HepG2 (cell line): ENCODE measurements around the gene JDP2. TPM values are rescaled to one million over a fixed set of nuclear protein-coding genes. Genes with fewer than 3 reads are reported as not detected.
A peak's percentile ranks its signal among the peaks of the same experiment; 100 is the strongest.

Experiments used
- ATAC-seq: fragments of 200-7000 bp; cut with Tn5 transposase; 3 replicates; pipeline ENCODE4 v1.9.1; 2020; ENCODE audit warnings: mild to moderate bottlenecking, moderate library complexity
- BruUV-seq: library from RNA; stranded (reverse); fragments of 400-500 nt; replicated peaks from 2 replicates; lab custom pipeline; 2021; lab: Mats Ljungman, UMichigan
- CTCF ChIA-PET: fragments of 300-600 bp; formaldehyde crosslinking; extraction: SDS; loops from one replicate; lab custom pipeline; 2021; ENCODE audit warnings: low total read pairs, inconsistent platforms, low intra/inter-chr PET ratio; lab: Yijun Ruan, JAX
- POLR2A ChIA-PET: fragments of 350-600 bp; sonication (Branson Sonifier 250); formaldehyde crosslinking; loops from one replicate; lab custom pipeline; 2020; ENCODE audit warnings: antibody characterized with exemption, inconsistent platforms; lab: Yijun Ruan, JAX
- DNase-seq: peaks from one replicate; pipeline ENCODE4 v3.0.0-alpha.2; 2015; ENCODE audit warnings: low spot score
- FAIRE-seq: peaks from 3 replicates; lab custom pipeline; 2011; peaks lifted over from hg19 to GRCh38; lab: Jason Lieb, UNC
- H2AFZ ChIP-seq: one replicate; pipeline ENCODE4 v1.6.1; 2011; ENCODE audit warnings: low read length, inconsistent platforms
- H3K27ac ChIP-seq: fragments of 300-600 bp; 3 replicates; pipeline ENCODE4 v1.8.0; 2011; ENCODE audit warnings: mixed run types, mild to moderate bottlenecking, mixed read lengths, low read length, inconsistent platforms; ENCODE audit not compliant: insufficient read depth; ENCODE audit errors: extremely low read length
- H3K27me3 ChIP-seq, 2 experiments: fragments of 200-600 bp in 1 of 2; 2 replicates in 1 of 2; 3 replicates in 1 of 2; pipeline versions ENCODE4 v1.6.0 to v1.8.0; 2011; ENCODE audit warnings: low read length in 2 of 2, mild to moderate bottlenecking in 2 of 2, moderate library complexity in 2 of 2, inconsistent platforms in 1 of 2; ENCODE audit not compliant: insufficient read depth in 2 of 2, control insufficient read depth in 1 of 2
- H3K36me3 ChIP-seq, 2 experiments: fragments of 200-600 bp in 1 of 2; replicated peaks in 1 of 2; 2 replicates in 1 of 2; 3 replicates in 1 of 2; pipeline versions ENCODE4 v1.5.1 to v1.8.0; 2011; ENCODE audit warnings: low read length in 2 of 2, inconsistent platforms in 1 of 2; ENCODE audit not compliant: insufficient read depth in 2 of 2, control insufficient read depth in 1 of 2
- H3K4me1 ChIP-seq: 2 replicates; pipeline ENCODE4 v1.5.1; 2012; ENCODE audit warnings: low read length, inconsistent platforms; ENCODE audit not compliant: insufficient read depth
- H3K4me2 ChIP-seq: 2 replicates; pipeline ENCODE4 v1.6.0; 2011; ENCODE audit warnings: low read depth, low read length, inconsistent platforms
- H3K4me3 ChIP-seq, 3 experiments: fragments of 200-600 bp in 1 of 3; sonication (generic), shearing (Covaris generic) in 1 of 3; replicated peaks in 1 of 3; 2 replicates each; pipeline ENCODE4 v1.5.1; 2011 to 2016; ENCODE audit warnings: low read length in 3 of 3, inconsistent platforms in 2 of 3, low read depth in 2 of 3, mild to moderate bottlenecking in 2 of 3, control low read depth in 1 of 3, mixed read lengths in 1 of 3; ENCODE audit not compliant: insufficient read depth in 1 of 3
- H3K79me2 ChIP-seq: one replicate; pipeline ENCODE4 v1.6.1; 2011; ENCODE audit warnings: low read length, inconsistent platforms; ENCODE audit not compliant: insufficient read depth
- H3K9ac ChIP-seq: 2 replicates; pipeline ENCODE4 v1.6.0; 2011; ENCODE audit warnings: mild to moderate bottlenecking, low read depth, low read length, inconsistent platforms; ENCODE audit not compliant: insufficient read depth
- H3K9me3 ChIP-seq: 2 replicates; pipeline ENCODE4 v1.5.1; 2012; ENCODE audit warnings: mild to moderate bottlenecking, low read length
- H4K20me1 ChIP-seq: 2 replicates; pipeline ENCODE4 v1.6.0; 2011; ENCODE audit warnings: inconsistent platforms, mild to moderate bottlenecking, low read length, moderate library complexity; ENCODE audit not compliant: insufficient read depth
- BHLHE40 ChIP-seq: IDR thresholded peaks from 2 replicates; pipeline ENCODE4 v1.6.1; 2011; ENCODE audit warnings: low read length, improper control_type of control experiment
- ZFP90 ChIP-seq: sonication (generic); formaldehyde crosslinking; IDR thresholded peaks from 2 replicates; pipeline ENCODE4 v1.8.0; 2022; ENCODE audit warnings: missing genetic modification reagents, mild to moderate bottlenecking, inconsistent platforms, borderline replicate concordance
- ZNF629 ChIP-seq: sonication (generic); formaldehyde crosslinking; conservative IDR thresholded peaks from 2 replicates; pipeline ENCODE4 v1.5.0; 2020; ENCODE audit warnings: missing genetic modification reagents
- WGBS: methylation state at CpG from one replicate; pipeline ENCODE4 v1.1.6; 2017; ENCODE audit warnings: low lambda C conversion rate; 5-methylcytosine and 5-hydroxymethylcytosine counted together
- in situ Hi-C: cut with HindIII; loops from 2 replicates; pipeline ENCODE4 v1.10.0; 2017; ENCODE audit warnings: low pct_unique_long_range_greater_than_20kb; ENCODE audit not compliant: extremely low pct_ligation_motif_present
- intact Hi-C: fragments of 100-400 bp; cut with micrococcal nuclease; formaldehyde crosslinking; loops from one replicate; pipeline ENCODE4 v1.10.0; 2022; ENCODE audit not compliant: unreplicated experiment
- polyA plus RNA-seq, 8 experiments: library from polyadenylated mRNA; depleted of rRNA in 3 of 8; stranded (reverse) in 7 of 8; unstranded in 1 of 8; fragments of >200 nt; fragmentation: Illumina TruSeq in 4 of 8; extraction: Trizol in 4 of 8; gene quantifications; 2 replicates each; pipeline versions ENCODE4 v1.2.1 to v1.2.3, GENCODE V29; 2011 to 2016; ENCODE audit warnings: low read depth in 4 of 8, missing spikeins in 1 of 8, mixed read lengths in 1 of 8; ENCODE audit not compliant: insufficient read depth in 1 of 8
- total RNA-seq, 5 experiments: library from RNA; depleted of rRNA; stranded (reverse); fragments of >200 nt; fragmentation: Illumina TruSeq; extraction: Trizol; gene quantifications; 2 replicates each; pipeline ENCODE4 v1.2.3, GENCODE V29; 2016; ENCODE audit warnings: low read depth in 1 of 5
- TF ChIP-seq, protein P1 (sequence below): sonication (generic); formaldehyde crosslinking; IDR thresholded peaks from 2 replicates; pipeline ENCODE4 v1.5.1; 2020; ENCODE audit warnings: mild to moderate bottlenecking, missing genetic modification reagents, moderate library complexity

The JDP2 gene
- total and polyA plus RNA-seq, 2 of the 13 experiments (the other 11 are each of a cell fraction or from before 2014, with no cell fraction given), result 8.0 to 8.9 TPM

DNA sequence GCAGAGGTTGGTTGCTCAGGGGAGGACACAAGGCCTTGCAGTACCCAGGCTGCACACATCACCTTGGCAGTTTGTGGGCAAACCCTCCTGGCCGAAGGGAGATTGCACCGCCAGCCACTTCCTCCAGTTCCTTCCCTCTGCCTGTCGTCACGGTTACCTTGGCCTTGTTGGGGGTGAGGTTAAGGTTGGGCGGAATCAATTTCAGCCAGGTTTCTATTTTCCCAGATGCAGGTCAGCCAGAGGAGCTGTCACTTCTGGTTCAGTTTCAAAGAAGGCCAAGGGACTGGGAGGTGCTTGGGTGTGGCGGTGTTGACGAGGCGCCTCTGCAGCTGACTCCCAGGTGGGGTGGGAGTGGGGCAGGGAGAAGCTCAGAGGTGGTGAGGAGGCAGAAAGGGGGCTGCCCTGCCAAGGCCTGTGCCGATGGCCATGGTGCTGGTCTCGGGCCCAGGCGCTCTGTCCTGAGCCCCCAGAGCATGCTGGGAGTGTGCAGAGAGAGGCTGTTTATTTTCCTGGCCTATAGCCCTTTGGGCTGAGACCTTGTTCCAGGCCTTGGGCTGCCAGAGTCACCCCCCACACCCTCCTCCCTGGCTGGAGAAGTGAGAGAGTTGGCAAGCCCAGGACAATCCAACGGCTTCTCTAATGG is 31.4 kb downstream of the JDP2 start:
- intact Hi-C loops, result no loop called here
- Histone ChIP-seq H3K9ac (no peak overlapping the region), H4K20me1 (no peaks in the 10 kb centered on the region), H3K79me2 (no peaks in the 10 kb centered on the region), H3K4me3 (no peak overlapping the region), H3K4me1 (no peaks in the 10 kb centered on the region), H3K9me3 (no peaks in the 10 kb centered on the region), H3K27ac (no peak overlapping the region), H2AFZ (no peak overlapping the region), H3K36me3 (peaks cover 9 to 28% of the 10 kb centered on the region in 2 experiments), H3K27me3 (no peaks in the 10 kb centered on the region), H3K4me2 (no peak overlapping the region)
- ChIA-PET CTCF (no interaction called here), POLR2A (no interaction called here)
- FAIRE-seq, result no peak
- 95% methylated on average over 8 of the region's 12 CpGs for WGBS
- no peak for DNase-seq
- BruUV-seq, result no TSS peak
- TF ChIP-seq, protein P1, sequence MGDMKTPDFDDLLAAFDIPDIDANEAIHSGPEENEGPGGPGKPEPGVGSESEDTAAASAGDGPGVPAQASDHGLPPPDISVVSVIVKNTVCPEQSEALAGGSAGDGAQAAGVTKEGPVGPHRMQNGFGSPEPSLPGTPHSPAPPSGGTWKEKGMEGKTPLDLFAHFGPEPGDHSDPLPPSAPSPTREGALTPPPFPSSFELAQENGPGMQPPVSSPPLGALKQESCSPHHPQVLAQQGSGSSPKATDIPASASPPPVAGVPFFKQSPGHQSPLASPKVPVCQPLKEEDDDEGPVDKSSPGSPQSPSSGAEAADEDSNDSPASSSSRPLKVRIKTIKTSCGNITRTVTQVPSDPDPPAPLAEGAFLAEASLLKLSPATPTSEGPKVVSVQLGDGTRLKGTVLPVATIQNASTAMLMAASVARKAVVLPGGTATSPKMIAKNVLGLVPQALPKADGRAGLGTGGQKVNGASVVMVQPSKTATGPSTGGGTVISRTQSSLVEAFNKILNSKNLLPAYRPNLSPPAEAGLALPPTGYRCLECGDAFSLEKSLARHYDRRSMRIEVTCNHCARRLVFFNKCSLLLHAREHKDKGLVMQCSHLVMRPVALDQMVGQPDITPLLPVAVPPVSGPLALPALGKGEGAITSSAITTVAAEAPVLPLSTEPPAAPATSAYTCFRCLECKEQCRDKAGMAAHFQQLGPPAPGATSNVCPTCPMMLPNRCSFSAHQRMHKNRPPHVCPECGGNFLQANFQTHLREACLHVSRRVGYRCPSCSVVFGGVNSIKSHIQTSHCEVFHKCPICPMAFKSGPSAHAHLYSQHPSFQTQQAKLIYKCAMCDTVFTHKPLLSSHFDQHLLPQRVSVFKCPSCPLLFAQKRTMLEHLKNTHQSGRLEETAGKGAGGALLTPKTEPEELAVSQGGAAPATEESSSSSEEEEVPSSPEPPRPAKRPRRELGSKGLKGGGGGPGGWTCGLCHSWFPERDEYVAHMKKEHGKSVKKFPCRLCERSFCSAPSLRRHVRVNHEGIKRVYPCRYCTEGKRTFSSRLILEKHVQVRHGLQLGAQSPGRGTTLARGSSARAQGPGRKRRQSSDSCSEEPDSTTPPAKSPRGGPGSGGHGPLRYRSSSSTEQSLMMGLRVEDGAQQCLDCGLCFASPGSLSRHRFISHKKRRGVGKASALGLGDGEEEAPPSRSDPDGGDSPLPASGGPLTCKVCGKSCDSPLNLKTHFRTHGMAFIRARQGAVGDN, result peak; percentile 26
- no peak for TF ChIP-seq ZFP90 (CRISPR knock-in tag)
- in situ Hi-C loops, result no loop called here
- no peak for ATAC-seq

DNA sequence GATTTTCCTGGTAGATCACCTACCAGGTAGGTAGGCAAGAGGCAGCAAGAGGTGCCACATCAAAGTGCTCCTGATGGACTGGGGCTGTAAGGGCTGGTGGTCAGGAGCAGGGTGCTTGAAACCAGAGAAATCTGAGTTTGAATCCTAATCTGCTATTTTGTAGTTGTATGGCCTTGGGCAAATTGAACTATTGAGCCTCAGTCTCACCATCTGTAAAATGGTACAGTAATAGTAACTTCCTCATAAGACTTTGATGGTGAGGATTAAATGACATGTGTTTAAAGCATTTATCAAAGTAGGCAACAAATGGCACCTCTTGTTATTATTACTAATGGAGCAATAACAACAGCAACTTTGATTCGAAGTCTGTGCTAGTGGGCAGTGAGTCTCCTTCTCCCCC is 32.0 kb downstream of the JDP2 start:
- no TSS peak for BruUV-seq
- POLR2A ChIA-PET, result no interaction called here
- H4K20me1 ChIP-seq, result no peaks in the 10 kb centered on the region
- in situ Hi-C loops, result no loop called here
- no peaks in the 10 kb centered on the region for H3K27me3 ChIP-seq
- no peaks in the 10 kb centered on the region for H3K4me1 ChIP-seq
- H3K27ac ChIP-seq, result no peak overlapping the region
- DNase-seq (no peak), ATAC-seq (no peak), FAIRE-seq (no peak)
- 100% methylated on average over 1 of the region's 1 CpG for WGBS
- H3K9ac ChIP-seq, result no peak overlapping the region
- H3K79me2 ChIP-seq, result no peaks in the 10 kb centered on the region
- intact Hi-C loops, result no loop called here
- peaks cover 9 to 27% of the 10 kb centered on the region in 2 experiments for H3K36me3 ChIP-seq
- CTCF ChIA-PET, result no interaction called here
- no peak overlapping the region for H3K4me3 ChIP-seq
- H3K4me2 ChIP-seq, result no peak overlapping the region
- TF ChIP-seq ZNF629 (CRISPR knock-in tag) (peak; percentile 83), BHLHE40 (no peak)
- H2AFZ ChIP-seq, result no peak overlapping the region
- no peaks in the 10 kb centered on the region for H3K9me3 ChIP-seq
